Measurements from ENCODE around the gene RAB15. TPM values are rescaled to one million over a fixed set of nuclear protein-coding genes. Genes with fewer than 3 reads are reported as not detected.

RAB15 gene
- total RNA-seq, 1 experiment from 2014 or later = 20.6 TPM

GRCh38 chr14:64983439-64984310 is 11.5 kb upstream of the RAB15 start:
- ATAC-seq (0 out of 2 replicates have a peak, but pooled peaks have one; percentile 2), DNase-seq (peak; percentile 73)
- H3K27me3 ChIP-seq (ENCODE audit: low read length) = no peaks in the 10 kb centered on the region
- H4K20me1 ChIP-seq (ENCODE audit: low read length) = no peaks in the 10 kb centered on the region
- POLR2A ChIA-PET (ENCODE audit: unreplicated experiment) = no interaction called here
- H3K9me3 ChIP-seq (ENCODE audit: low read length) = no peaks in the 10 kb centered on the region
- TF ChIP-seq EZH2 (IDR thresholded peaks at IDR 0.05; ENCODE audit: low read length, unreplicated experiment) (no peak), CTCF (conservative IDR thresholded peaks at IDR 0.05; ENCODE audit: low read depth, low read length) (peak; percentile 90)
- H3F3A ChIP-seq (ENCODE audit: low read length, unreplicated experiment) = no peaks in the 10 kb centered on the region
- BruUV-seq (replicated peaks) = no TSS peak
- H3K9ac ChIP-seq (ENCODE audit: low read length) = no peak overlapping the region
- H3K36me3 ChIP-seq (ENCODE audit: low read depth, low read length) = no peaks in the 10 kb centered on the region
- peak overlapping the region; percentile 62 for H3K4me3 ChIP-seq (ENCODE audit: low read length)
- CTCF ChIA-PET = no interaction called here
- peaks cover 16% of the 10 kb centered on the region for H3K79me2 ChIP-seq (ENCODE audit: low read length)
- H3K9me2 ChIP-seq (replicated peaks; ENCODE audit: low read length) = no peaks in the 10 kb centered on the region
- H2AFZ ChIP-seq (ENCODE audit: low read length) = peak overlapping the region; percentile 86
- intact Hi-C loops (cut with micrococcal nuclease) = loop anchor here (1.0 to 10.0 kb wide), 3 partner anchors 46 to 179 kb away; no protein-coding TSS in a partner anchor
- H3K4me2 ChIP-seq (ENCODE audit: low read length) = peak overlapping the region; percentile 83
- peaks cover 16% of the 10 kb centered on the region for H3K4me1 ChIP-seq (ENCODE audit: insufficient read depth, low read length)
- H3K27ac ChIP-seq (ENCODE audit: low read length) = no peak overlapping the region

GRCh38 chr14:64979336-64980074 is 7.4 kb upstream of the RAB15 start:
- H2AFZ ChIP-seq (ENCODE audit: low read length) = no peak overlapping the region

More at GRCh38 chr14:64979336-64980074, 7.4 kb upstream of the RAB15 start:
- H3K9me3 ChIP-seq (ENCODE audit: low read length) = no peaks in the 10 kb centered on the region
- DNase-seq (peak; percentile 14), ATAC-seq (peak; percentile 43)
- ChIA-PET CTCF (no interaction called here), POLR2A (ENCODE audit: unreplicated experiment) (no interaction called here)
- TF ChIP-seq EZH2 (IDR thresholded peaks at IDR 0.05; ENCODE audit: low read length, unreplicated experiment) = no peak
- no peak for TF ChIP-seq CTCF (conservative IDR thresholded peaks at IDR 0.05; ENCODE audit: low read depth, low read length)
- no peak for TF ChIP-seq EZH2phosphoT487 (IDR thresholded peaks at IDR 0.05; ENCODE audit: borderline replicate concordance, low read length)
- no peaks in the 10 kb centered on the region for H3K36me3 ChIP-seq (ENCODE audit: low read depth, low read length)
- intact Hi-C loops (cut with micrococcal nuclease) = loop anchor here (10.0 kb wide), 1 partner anchor 175 kb away; no protein-coding TSS in a partner anchor
- no peaks in the 10 kb centered on the region for H3F3A ChIP-seq (ENCODE audit: low read length, unreplicated experiment)
- H4K20me1 ChIP-seq (ENCODE audit: low read length) = no peaks in the 10 kb centered on the region
- no peaks in the 10 kb centered on the region for H3K4me1 ChIP-seq (ENCODE audit: insufficient read depth, low read length)
- BruUV-seq (replicated peaks) = no TSS peak
- H3K27me3 ChIP-seq (ENCODE audit: low read length) = no peaks in the 10 kb centered on the region
- H3K27ac ChIP-seq (ENCODE audit: low read length) = no peak overlapping the region
- H3K79me2 ChIP-seq (ENCODE audit: low read length) = no peaks in the 10 kb centered on the region
- H3K4me3 ChIP-seq (ENCODE audit: low read length) = no peak overlapping the region
- H3K4me2 ChIP-seq (ENCODE audit: low read length) = no peak overlapping the region
- no peak overlapping the region for H3K9ac ChIP-seq (ENCODE audit: low read length)
- no peaks in the 10 kb centered on the region for H3K9me2 ChIP-seq (replicated peaks; ENCODE audit: low read length)

All from PC-3 (cell line).